CD14-positive monocyte (primary cell): ENCODE measurements around the gene HEPACAM. TPM values are rescaled to one million over a fixed set of nuclear protein-coding genes. Genes with fewer than 3 reads are reported as not detected.

Source experiments
- DNase-seq, 3 donors: peaks; one replicate each; pipeline ENCODE4 v3.0.0-alpha.2; 2011 to 2022
- H2AFZ ChIP-seq: 2 replicates; pipeline ENCODE4 v1.6.0; 2012; ENCODE audit warnings: mild to moderate bottlenecking, low read depth, low read length, inconsistent platforms; ENCODE audit not compliant: insufficient read depth, poor library complexity, severe bottlenecking
- H3K27ac ChIP-seq, 2 donors: 1 replicate in 1 of 2; 2 replicates in 1 of 2; pipeline ENCODE4 v1.5.1; 2012 to 2013; ENCODE audit warnings: low read length in 2 of 2, control low read depth in 1 of 2, inconsistent platforms in 1 of 2, low read depth in 1 of 2, mild to moderate bottlenecking in 1 of 2
- H3K27me3 ChIP-seq, 2 donors: one replicate each; pipeline versions ENCODE4 v1.6.0 to v1.6.1; 2011 to 2013; ENCODE audit warnings: low read length in 2 of 2; ENCODE audit not compliant: control insufficient read depth in 2 of 2, insufficient read depth in 2 of 2
- H3K36me3 ChIP-seq, 2 donors: replicated peaks in 1 of 2; 1 replicate in 1 of 2; 2 replicates in 1 of 2; pipeline versions ENCODE4 v1.5.1 to v1.6.1; 2012 to 2013; ENCODE audit warnings: low read length in 2 of 2, control low read depth in 1 of 2, inconsistent platforms in 1 of 2, mild to moderate bottlenecking in 1 of 2; ENCODE audit not compliant: insufficient read depth in 2 of 2, control insufficient read depth in 1 of 2
- H3K4me1 ChIP-seq, 2 donors: 1 replicate in 1 of 2; 2 replicates in 1 of 2; pipeline versions ENCODE4 v1.5.1 to v1.6.1; 2012 to 2013; ENCODE audit warnings: low read length in 2 of 2, control low read depth in 1 of 2, inconsistent platforms in 1 of 2, mild to moderate bottlenecking in 1 of 2, moderate library complexity in 1 of 2; ENCODE audit not compliant: insufficient read depth in 2 of 2, control insufficient read depth in 1 of 2
- H3K4me2 ChIP-seq: replicated peaks from 2 replicates; pipeline ENCODE3; 2012; ENCODE audit warnings: low read length, moderate library complexity, mild to moderate bottlenecking; ENCODE audit not compliant: poor library complexity, severe bottlenecking; ENCODE audit errors: extremely low read depth
- H3K4me3 ChIP-seq, 3 experiments: fragments of 200-600 bp in 1 of 3; sonication (generic) in 1 of 3; replicated peaks in 1 of 3; 1 replicate in 2 of 3; 2 replicates in 1 of 3; pipeline ENCODE4 v1.5.1; 2011 to 2013; ENCODE audit warnings: low read length in 3 of 3, mild to moderate bottlenecking in 3 of 3, control low read depth in 2 of 3, low read depth in 2 of 3, inconsistent platforms in 1 of 3, moderate library complexity in 1 of 3
- H3K79me2 ChIP-seq: 2 replicates; pipeline ENCODE4 v1.6.0; 2012; ENCODE audit warnings: mild to moderate bottlenecking, control low read depth, inconsistent platforms, low read length, moderate library complexity; ENCODE audit not compliant: insufficient read depth
- H3K9ac ChIP-seq: 2 replicates; pipeline ENCODE4 v1.6.0; 2017; ENCODE audit warnings: low read length, mild to moderate bottlenecking; ENCODE audit not compliant: insufficient read depth, poor library complexity, severe bottlenecking
- H3K9me3 ChIP-seq, 2 donors: replicated peaks in 1 of 2; 1 replicate in 1 of 2; 2 replicates in 1 of 2; pipeline versions ENCODE4 v1.5.1 to v1.6.1; 2012 to 2013; ENCODE audit warnings: low read length in 2 of 2, control low read depth in 1 of 2; ENCODE audit not compliant: control insufficient read depth in 1 of 2, insufficient read depth in 1 of 2
- H4K20me1 ChIP-seq: 2 replicates; pipeline ENCODE4 v1.6.0; 2012; ENCODE audit warnings: mild to moderate bottlenecking, low read length, control low read depth, moderate library complexity; ENCODE audit not compliant: insufficient read depth
- H3K27ac Mint-ChIP-seq, 7 donors: one replicate each; pipeline ENCODE4 v1.8.0; 2020; ENCODE audit warnings: mild to moderate bottlenecking in 7 of 7, mixed read lengths in 7 of 7, moderate library complexity in 6 of 7, inconsistent platforms in 2 of 7
- H3K27me3 Mint-ChIP-seq, 3 donors: one replicate each; pipeline ENCODE4 v1.8.0; 2021 to 2022; ENCODE audit warnings: low read depth in 3 of 3, mild to moderate bottlenecking in 3 of 3, mixed read lengths in 3 of 3, moderate library complexity in 3 of 3, inconsistent platforms in 1 of 3
- H3K36me3 Mint-ChIP-seq, 2 donors: one replicate each; pipeline ENCODE4 v1.8.0; 2020; ENCODE audit warnings: mixed read lengths in 2 of 2, inconsistent platforms in 1 of 2, mild to moderate bottlenecking in 1 of 2
- H3K4me1 Mint-ChIP-seq: one replicate; pipeline ENCODE4 v1.8.0; 2020; ENCODE audit warnings: mild to moderate bottlenecking, mixed read lengths
- H3K4me3 Mint-ChIP-seq, 2 donors: one replicate each; pipeline ENCODE4 v1.8.0; 2020; ENCODE audit warnings: mild to moderate bottlenecking in 2 of 2, mixed read lengths in 2 of 2, moderate library complexity in 1 of 2
- H3K9me3 Mint-ChIP-seq, 7 donors: one replicate each; pipeline ENCODE4 v1.8.0; 2020 to 2022; ENCODE audit warnings: mixed read lengths in 7 of 7, mild to moderate bottlenecking in 6 of 7, moderate library complexity in 6 of 7, inconsistent platforms in 2 of 7
- WGBS: methylation state at CpG from one replicate; pipeline ENCODE4 v1.1.5; 2013; ENCODE audit warnings: missing lambda C conversion rate; ENCODE audit not compliant: insufficient coverage; 5-methylcytosine and 5-hydroxymethylcytosine counted together
- intact Hi-C, 2 donors: fragments of 100-400 bp; cut with micrococcal nuclease; formaldehyde crosslinking; loops; one replicate each; pipeline versions ENCODE4 v1.15.0 to v1.15.1; 2023
- polyA plus RNA-seq, 3 donors: library from polyadenylated mRNA; depleted of rRNA in 1 of 3; unstranded in 2 of 3; stranded (reverse) in 1 of 3; fragments of 300-500 nt in 2 of 3; fragments of >200 nt in 1 of 3; fragmentation: Illumina TruSeq in 2 of 3; gene quantifications; 1 replicate in 2 of 3; 2 replicates in 1 of 3; pipeline ENCODE4 v1.2.3, GENCODE V29; 2012 to 2021
- TF ChIP-seq, protein P1 (sequence below): fragments of 200-600 bp; IDR thresholded peaks from one replicate; pipeline ENCODE4 v1.8.0; 2022; ENCODE audit warnings: antibody characterized with exemption, mild to moderate bottlenecking

HEPACAM gene
- polyA plus RNA-seq, 3 donors: not detected

DNA sequence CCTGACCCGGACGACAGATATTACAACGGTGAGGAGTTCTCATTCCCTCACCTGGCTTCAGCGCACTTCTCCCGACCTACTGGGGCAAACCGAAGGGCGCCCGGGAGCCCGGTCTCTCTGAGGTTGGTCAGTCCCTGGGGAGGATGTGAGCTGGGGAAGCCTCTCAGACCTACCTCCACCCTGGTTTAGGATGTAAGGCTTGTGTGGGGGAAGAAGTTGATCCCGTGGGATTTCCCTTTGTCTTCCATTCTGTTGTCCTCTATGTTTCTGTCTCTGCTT, 58.3 kb downstream of the HEPACAM start:
- H3K4me1 ChIP-seq: peaks cover 15 to 20% of the 10 kb centered on the region in 2 donors
- H3K79me2 ChIP-seq: no peaks in the 10 kb centered on the region
- peaks cover 5 to 46% of the 10 kb centered on the region in 2 donors for H3K27me3 ChIP-seq
- H3K4me3 ChIP-seq: peak overlapping the region in 1 of 3 experiments; percentile 87
- H3K27ac Mint-ChIP-seq: peak overlapping the region in 1 of 7 donors; percentile 20
- TF ChIP-seq, protein P1, sequence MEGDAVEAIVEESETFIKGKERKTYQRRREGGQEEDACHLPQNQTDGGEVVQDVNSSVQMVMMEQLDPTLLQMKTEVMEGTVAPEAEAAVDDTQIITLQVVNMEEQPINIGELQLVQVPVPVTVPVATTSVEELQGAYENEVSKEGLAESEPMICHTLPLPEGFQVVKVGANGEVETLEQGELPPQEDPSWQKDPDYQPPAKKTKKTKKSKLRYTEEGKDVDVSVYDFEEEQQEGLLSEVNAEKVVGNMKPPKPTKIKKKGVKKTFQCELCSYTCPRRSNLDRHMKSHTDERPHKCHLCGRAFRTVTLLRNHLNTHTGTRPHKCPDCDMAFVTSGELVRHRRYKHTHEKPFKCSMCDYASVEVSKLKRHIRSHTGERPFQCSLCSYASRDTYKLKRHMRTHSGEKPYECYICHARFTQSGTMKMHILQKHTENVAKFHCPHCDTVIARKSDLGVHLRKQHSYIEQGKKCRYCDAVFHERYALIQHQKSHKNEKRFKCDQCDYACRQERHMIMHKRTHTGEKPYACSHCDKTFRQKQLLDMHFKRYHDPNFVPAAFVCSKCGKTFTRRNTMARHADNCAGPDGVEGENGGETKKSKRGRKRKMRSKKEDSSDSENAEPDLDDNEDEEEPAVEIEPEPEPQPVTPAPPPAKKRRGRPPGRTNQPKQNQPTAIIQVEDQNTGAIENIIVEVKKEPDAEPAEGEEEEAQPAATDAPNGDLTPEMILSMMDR: no peak
- H3K27ac ChIP-seq: no peak overlapping the region
- DNase-seq: no peak
- intact Hi-C loops: no loop called here
- H2AFZ ChIP-seq: peak overlapping the region; percentile 95
- H3K36me3 ChIP-seq: no peaks in the 10 kb centered on the region
- H4K20me1 ChIP-seq: no peaks in the 10 kb centered on the region
- H3K4me3 Mint-ChIP-seq: peak overlapping the region; percentile 86 to 93
- peaks cover 30% of the 10 kb centered on the region for H3K4me1 Mint-ChIP-seq
- no peaks in the 10 kb centered on the region for H3K36me3 Mint-ChIP-seq
- no CpG with 5 or more reads among the region's 10 CpGs for WGBS
- peaks cover 0 to 15% (median 1%) of the 10 kb centered on the region in 7 donors for H3K9me3 Mint-ChIP-seq
- H3K4me2 ChIP-seq: peak overlapping the region; percentile 92
- no peak overlapping the region for H3K9ac ChIP-seq
- H3K27me3 Mint-ChIP-seq: peaks cover 39 to 54% (median 45%) of the 10 kb centered on the region in 3 donors
- no peaks in the 10 kb centered on the region for H3K9me3 ChIP-seq

DNA sequence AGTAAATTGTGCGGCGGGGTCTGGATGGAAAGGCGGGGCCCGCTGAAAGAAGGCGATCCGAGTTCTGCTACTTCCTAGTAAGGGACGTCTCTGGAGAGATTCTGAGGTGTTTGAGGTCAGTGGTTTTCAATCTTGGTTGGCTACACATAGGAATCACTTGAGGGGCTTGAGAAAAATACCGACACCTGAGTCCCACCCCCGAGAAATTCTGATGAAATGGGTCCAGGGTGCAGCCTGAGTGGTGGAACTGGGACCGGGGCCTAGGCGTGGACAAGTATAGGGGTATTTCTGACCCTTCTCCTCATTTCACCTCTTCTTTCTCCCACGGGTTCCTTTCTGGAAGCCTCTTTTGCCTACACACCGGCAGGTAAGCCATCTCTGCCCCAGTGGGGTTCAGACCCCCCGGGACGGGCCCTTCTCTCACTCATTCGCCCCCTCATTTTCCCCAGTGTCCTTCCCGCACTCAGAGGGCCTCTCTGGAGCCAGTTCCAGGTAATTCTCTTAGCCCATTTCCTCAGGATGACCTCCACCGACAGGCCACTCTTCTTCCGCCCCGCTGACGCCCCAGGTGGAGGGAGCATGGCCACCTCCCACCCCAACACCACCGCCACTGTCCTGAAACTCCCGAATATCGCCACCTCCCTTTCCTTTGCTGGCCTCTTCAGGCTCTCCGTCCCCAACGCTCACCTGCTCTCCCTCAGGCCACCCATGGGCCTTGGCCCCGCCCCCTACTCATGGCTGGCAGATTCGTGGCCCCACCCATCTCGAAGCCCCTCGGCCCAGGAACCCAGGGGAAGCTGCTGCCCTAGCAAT, 58.8 kb downstream of the HEPACAM start:
- peak overlapping the region; percentile 92 for H3K4me2 ChIP-seq
- H3K27me3 ChIP-seq: peaks cover 9 to 52% of the 10 kb centered on the region in 2 donors
- H3K9me3 Mint-ChIP-seq: peaks cover 0 to 15% (median 1%) of the 10 kb centered on the region in 7 donors
- peaks cover 44 to 59% (median 48%) of the 10 kb centered on the region in 3 donors for H3K27me3 Mint-ChIP-seq
- no peak overlapping the region for H3K27ac ChIP-seq
- H3K27ac Mint-ChIP-seq: peak overlapping the region in 5 of 7 donors; percentile 20 to 86 (median 57)
- H3K4me3 Mint-ChIP-seq: peak overlapping the region; percentile 86 to 93
- H2AFZ ChIP-seq: peak overlapping the region; percentile 95
- intact Hi-C loops: no loop called here
- 15% methylated on average over 21 of the region's 30 CpGs for WGBS
- no peaks in the 10 kb centered on the region for H4K20me1 ChIP-seq
- H3K4me1 ChIP-seq: peaks cover 15 to 20% of the 10 kb centered on the region in 2 donors
- H3K9ac ChIP-seq: peak overlapping the region; percentile 68
- no peak for DNase-seq
- H3K36me3 Mint-ChIP-seq: no peaks in the 10 kb centered on the region
- peaks cover 30% of the 10 kb centered on the region for H3K4me1 Mint-ChIP-seq
- no peaks in the 10 kb centered on the region for H3K36me3 ChIP-seq
- H3K79me2 ChIP-seq: no peaks in the 10 kb centered on the region
- TF ChIP-seq, protein P1: no peak
- H3K9me3 ChIP-seq: no peaks in the 10 kb centered on the region
- peak overlapping the region; percentile 64 to 87 (median 68) for H3K4me3 ChIP-seq
